Subcutaneous abdominal adipose tissue (tissue), 5 donors: ENCODE data around the gene LAMC2.
A peak's percentile ranks its signal among the peaks of the same experiment; 100 is the strongest.

Source experiments
- H3K27ac ChIP-seq: one replicate; pipeline ENCODE4 v1.7.0; 2013; ENCODE audit warnings: low read depth, mild to moderate bottlenecking, inconsistent platforms, low read length, moderate library complexity
- H3K27me3 ChIP-seq, 5 donors: one replicate each; pipeline ENCODE4 v1.7.0; 2013; ENCODE audit warnings: low read length in 5 of 5, inconsistent platforms in 1 of 5; ENCODE audit not compliant: control insufficient read depth in 5 of 5, insufficient read depth in 4 of 5
- H3K36me3 ChIP-seq, 5 donors: one replicate each; pipeline ENCODE4 v1.7.0; 2013; ENCODE audit warnings: low read length in 5 of 5; ENCODE audit not compliant: control insufficient read depth in 5 of 5, insufficient read depth in 5 of 5
- H3K4me1 ChIP-seq, 5 donors: one replicate each; pipeline ENCODE4 v1.7.0; 2013; ENCODE audit warnings: low read length in 5 of 5, mild to moderate bottlenecking in 3 of 5, moderate library complexity in 1 of 5; ENCODE audit not compliant: control insufficient read depth in 5 of 5, insufficient read depth in 5 of 5
- H3K4me3 ChIP-seq, 5 donors: one replicate each; pipeline ENCODE4 v1.7.0; 2013; ENCODE audit warnings: low read length in 5 of 5, low read depth in 1 of 5
- H3K9ac ChIP-seq, 5 donors: one replicate each; pipeline ENCODE4 v1.7.0; 2013; ENCODE audit warnings: low read length in 5 of 5, mild to moderate bottlenecking in 4 of 5, moderate library complexity in 3 of 5
- H3K9me3 ChIP-seq, 5 donors: one replicate each; pipeline ENCODE4 v1.7.0; 2013; ENCODE audit warnings: low read length in 5 of 5; ENCODE audit not compliant: control insufficient read depth in 5 of 5
- donor health status: healthy.
- donor health status: healthy.
- donor health status: healthy.
- donor health status: healthy.
- donor health status: healthy.

The LAMC2 gene

GRCh38 chr1:183166454-183166853 is 19.6 kb upstream of the LAMC2 start:
- no peaks in the 10 kb centered on the region for H3K9me3 ChIP-seq
- H3K4me1 ChIP-seq, result no peaks in the 10 kb centered on the region
- no peak overlapping the region for H3K4me3 ChIP-seq
- no peaks in the 10 kb centered on the region for H3K36me3 ChIP-seq
- no peak overlapping the region for H3K27ac ChIP-seq
- no peak overlapping the region for H3K9ac ChIP-seq
- H3K27me3 ChIP-seq, result no peaks in the 10 kb centered on the region

- no peak overlapping the region for H3K27ac ChIP-seq
Measured at GRCh38 chr1:183167676-183168075, 18.4 kb upstream of the LAMC2 start.

DNA sequence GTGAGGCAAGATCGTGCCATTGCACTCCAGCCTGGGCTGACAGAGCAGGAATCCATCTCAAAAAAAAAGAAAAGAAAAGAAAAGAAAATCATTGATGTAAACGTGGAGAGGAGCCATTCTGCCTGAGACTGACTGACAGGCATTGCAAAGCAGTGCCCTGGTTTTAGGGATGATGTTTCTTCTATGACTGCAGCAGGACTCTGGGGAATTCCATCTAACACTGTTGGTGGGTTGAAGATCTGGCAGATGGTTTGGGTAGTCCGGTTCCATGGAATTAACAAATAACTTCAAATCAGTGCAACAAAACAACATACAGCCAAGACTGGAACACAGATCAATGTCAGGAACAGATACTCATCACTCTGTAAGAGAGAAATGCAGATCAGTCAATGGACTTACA is 17.8 kb upstream of the LAMC2 start:
- no peak overlapping the region for H3K9ac ChIP-seq
- H3K36me3 ChIP-seq, result no peaks in the 10 kb centered on the region
- H3K4me3 ChIP-seq, result no peak overlapping the region
- H3K27ac ChIP-seq, result no peak overlapping the region
- H3K4me1 ChIP-seq, result no peaks in the 10 kb centered on the region
- no peaks in the 10 kb centered on the region for H3K9me3 ChIP-seq
- no peaks in the 10 kb centered on the region for H3K27me3 ChIP-seq

More at GRCh38 chr1:183167676-183168075, 18.4 kb upstream of the LAMC2 start:
- H3K4me1 ChIP-seq, result no peaks in the 10 kb centered on the region
- H3K9me3 ChIP-seq, result no peaks in the 10 kb centered on the region
- no peak overlapping the region for H3K4me3 ChIP-seq
- H3K9ac ChIP-seq, result no peak overlapping the region
- H3K27me3 ChIP-seq, result no peaks in the 10 kb centered on the region
- H3K36me3 ChIP-seq, result no peaks in the 10 kb centered on the region

DNA sequence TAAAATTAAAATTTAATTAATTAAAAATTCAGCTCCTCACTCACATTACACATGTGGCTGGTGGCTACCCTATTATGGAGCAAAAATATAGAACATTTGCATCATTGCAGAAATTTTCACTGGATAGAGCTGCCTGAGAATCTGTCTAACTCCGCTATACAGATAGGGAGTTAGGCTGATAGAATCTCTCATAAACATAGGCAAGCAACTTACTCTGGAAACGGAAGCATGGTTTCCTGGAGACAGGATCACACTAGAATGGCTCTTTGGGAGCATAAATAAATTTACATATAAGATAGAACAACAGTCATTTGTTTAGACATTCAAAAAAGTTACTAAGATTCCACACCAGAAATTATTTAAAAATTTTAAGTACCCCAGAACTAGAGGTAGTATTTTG is 12.2 kb upstream of the LAMC2 start:
- no peaks in the 10 kb centered on the region for H3K27me3 ChIP-seq
- no peak overlapping the region for H3K27ac ChIP-seq

DNA sequence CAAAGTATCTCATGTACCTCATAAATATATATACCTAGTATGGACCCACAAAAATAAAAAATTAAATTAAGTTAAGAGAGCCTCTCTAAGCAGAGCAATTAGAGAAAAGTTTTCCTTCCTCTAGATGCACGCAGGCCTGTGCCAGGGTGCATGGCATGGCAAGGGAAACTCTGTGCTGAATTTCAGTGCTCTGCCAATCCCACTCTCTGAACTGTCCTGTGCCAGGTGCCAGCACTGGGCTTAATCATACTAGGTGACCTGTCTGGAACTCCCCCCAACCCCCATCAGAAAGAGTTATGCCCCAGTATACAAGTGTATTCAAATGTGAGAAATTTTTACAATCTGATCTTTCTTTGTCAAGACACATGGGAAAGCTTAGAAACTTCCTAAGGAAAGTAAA is 10.4 kb upstream of the LAMC2 start:
- no peak overlapping the region for H3K4me3 ChIP-seq
- H3K9ac ChIP-seq, result no peak overlapping the region
- no peaks in the 10 kb centered on the region for H3K9me3 ChIP-seq
- peaks cover 0 to 15% (median 11%) of the 10 kb centered on the region in 5 donors for H3K4me1 ChIP-seq
- H3K36me3 ChIP-seq, result no peaks in the 10 kb centered on the region
- H3K27me3 ChIP-seq, result no peaks in the 10 kb centered on the region
- H3K27ac ChIP-seq, result no peak overlapping the region

More for the DNA sequence above, 12.2 kb upstream of the LAMC2 start:
- Histone ChIP-seq H3K9me3 (no peaks in the 10 kb centered on the region), H3K4me1 (peaks cover 0 to 5% (median 0%) of the 10 kb centered on the region in 5 donors), H3K9ac (no peak overlapping the region), H3K4me3 (no peak overlapping the region), H3K36me3 (no peaks in the 10 kb centered on the region)

- H3K4me1 ChIP-seq, result peaks cover 0 to 22% (median 19%) of the 10 kb centered on the region in 5 donors
- no peaks in the 10 kb centered on the region for H3K27me3 ChIP-seq
- H3K36me3 ChIP-seq, result no peaks in the 10 kb centered on the region
- H3K4me3 ChIP-seq, result no peak overlapping the region
- H3K27ac ChIP-seq, result no peak overlapping the region
- no peaks in the 10 kb centered on the region for H3K9me3 ChIP-seq
- no peak overlapping the region for H3K9ac ChIP-seq
Measured at GRCh38 chr1:183178545-183178944, 7.5 kb upstream of the LAMC2 start.

DNA sequence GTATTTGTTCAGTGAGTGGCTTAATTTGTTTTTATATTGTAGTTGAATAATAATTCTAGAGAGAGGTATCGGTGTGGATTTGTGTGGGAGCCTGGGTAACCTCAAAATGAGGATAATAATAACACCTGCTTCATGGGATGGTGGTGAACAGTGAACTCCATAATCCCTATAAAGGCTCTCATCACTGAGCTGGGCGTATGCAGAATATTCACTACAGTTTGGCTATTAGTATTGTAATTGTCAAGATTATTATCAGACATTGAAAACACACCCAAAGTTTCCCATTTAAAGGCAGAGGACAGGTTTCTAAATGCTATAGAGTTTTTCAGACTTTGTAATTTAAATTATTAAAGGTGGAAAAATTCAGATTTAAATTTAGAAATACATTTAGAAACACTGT is 7.0 kb upstream of the LAMC2 start:
- peaks cover 0 to 22% (median 19%) of the 10 kb centered on the region in 5 donors for H3K4me1 ChIP-seq
- H3K9me3 ChIP-seq, result no peaks in the 10 kb centered on the region
- H3K27me3 ChIP-seq, result no peaks in the 10 kb centered on the region
- no peaks in the 10 kb centered on the region for H3K36me3 ChIP-seq
- H3K9ac ChIP-seq, result no peak overlapping the region
- H3K4me3 ChIP-seq, result no peak overlapping the region
- peak overlapping the region; percentile 97 for H3K27ac ChIP-seq

DNA sequence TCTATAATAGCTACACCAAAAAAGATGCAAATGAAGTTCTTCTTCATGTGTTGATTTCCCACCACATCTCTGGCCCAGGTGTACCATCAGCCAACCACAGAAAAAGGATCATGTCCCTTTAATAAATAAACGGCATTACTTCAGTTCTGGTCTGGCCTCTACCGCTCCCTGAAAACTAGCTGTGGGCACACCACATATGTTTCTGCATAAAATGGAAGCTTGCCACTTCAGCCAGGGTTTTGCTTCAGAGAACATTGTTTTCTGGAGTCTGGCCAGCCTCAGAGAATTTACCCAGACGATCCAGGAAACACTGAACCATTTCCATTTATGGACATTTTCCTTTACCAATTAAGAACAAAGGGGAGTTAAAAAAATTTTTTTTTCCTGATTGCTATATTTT is 5.8 kb upstream of the LAMC2 start:
- Histone ChIP-seq H3K27ac (peak overlapping the region; percentile 97), H3K36me3 (no peaks in the 10 kb centered on the region), H3K9me3 (no peaks in the 10 kb centered on the region), H3K9ac (peak overlapping the region in 1 of 5 donors; percentile 34), H3K4me1 (peaks cover 0 to 22% (median 19%) of the 10 kb centered on the region in 5 donors), H3K27me3 (no peaks in the 10 kb centered on the region), H3K4me3 (no peak overlapping the region)

DNA sequence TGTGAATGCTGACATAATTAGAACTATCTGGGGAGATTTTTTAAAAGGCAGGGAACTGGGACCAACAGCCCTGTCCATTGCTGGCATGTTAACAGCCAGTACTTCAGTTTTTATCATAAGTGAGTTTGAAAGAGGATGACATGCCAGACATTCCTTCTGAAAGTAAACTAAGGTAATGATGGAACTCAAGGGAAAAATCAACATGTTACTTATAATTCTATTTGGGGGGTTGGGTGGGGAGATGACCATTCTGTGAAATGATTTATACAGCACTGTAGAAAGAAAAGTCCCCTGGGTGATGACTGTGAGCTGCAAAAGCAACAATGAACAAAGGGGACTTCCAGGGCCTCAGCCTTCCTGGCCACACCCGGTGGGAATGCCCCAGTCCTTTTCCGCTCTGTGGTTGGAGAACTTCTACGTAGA is 5.4 kb upstream of the LAMC2 start:
- H3K36me3 ChIP-seq, result no peaks in the 10 kb centered on the region
- H3K4me3 ChIP-seq, result no peak overlapping the region
- H3K9me3 ChIP-seq, result no peaks in the 10 kb centered on the region
- peak overlapping the region; percentile 97 for H3K27ac ChIP-seq
- peaks cover 0 to 22% (median 19%) of the 10 kb centered on the region in 5 donors for H3K4me1 ChIP-seq
- H3K9ac ChIP-seq, result peak overlapping the region in 1 of 5 donors; percentile 51
- H3K27me3 ChIP-seq, result no peaks in the 10 kb centered on the region

DNA sequence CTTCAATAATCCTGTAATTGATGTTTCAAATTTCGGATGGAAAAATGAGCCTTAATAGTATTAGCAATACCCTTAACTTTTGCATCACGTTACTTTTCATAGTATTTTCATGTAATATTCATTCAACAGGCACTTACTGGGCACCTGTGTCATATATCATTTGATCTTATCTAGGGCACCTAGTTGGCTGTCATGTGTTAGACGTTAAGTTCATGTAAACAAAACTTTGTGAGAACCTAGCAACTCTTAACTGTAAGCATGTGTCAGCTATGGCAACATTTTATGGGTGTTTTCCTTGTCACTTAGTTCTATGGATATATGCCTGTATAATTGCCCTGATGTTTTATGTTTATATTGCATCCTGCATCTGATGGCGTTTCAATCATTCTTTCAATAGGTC is 777 bp downstream of the LAMC2 start:
- Histone ChIP-seq H3K27me3 (no peaks in the 10 kb centered on the region), H3K9me3 (no peaks in the 10 kb centered on the region), H3K4me3 (no peak overlapping the region), H3K9ac (no peak overlapping the region), H3K27ac (no peak overlapping the region), H3K36me3 (no peaks in the 10 kb centered on the region), H3K4me1 (peaks cover 0 to 2% (median 0%) of the 10 kb centered on the region in 5 donors)

- no peak overlapping the region for H3K4me3 ChIP-seq
- no peaks in the 10 kb centered on the region for H3K27me3 ChIP-seq
- no peaks in the 10 kb centered on the region for H3K36me3 ChIP-seq
- H3K9ac ChIP-seq, result no peak overlapping the region
- H3K4me1 ChIP-seq, result peaks cover 0 to 2% (median 0%) of the 10 kb centered on the region in 5 donors
- no peak overlapping the region for H3K27ac ChIP-seq
- no peaks in the 10 kb centered on the region for H3K9me3 ChIP-seq
Measured at GRCh38 chr1:183188240-183188639, 2.2 kb downstream of the LAMC2 start.
